Left lobe of liver (tissue), 2 donors: ENCODE data around the gene CENPS. TPM values are rescaled to one million over a fixed set of nuclear protein-coding genes. Genes with fewer than 3 reads are reported as not detected.
"Not testable (repeated sequence)": the region's sequence is repeated elsewhere in the genome, so short reads cannot be mapped to it uniquely, and the experiment has no call there.

Experiments
- ATAC-seq: fragments of 200-7000 bp; cut with Tn5 transposase; one replicate; pipeline ENCODE4 v1.9.1; 2020; ENCODE audit warnings: mild to moderate bottlenecking, moderate library complexity
- DNase-seq: peaks from one replicate; pipeline ENCODE4 v3.0.0-alpha.2; 2020; ENCODE audit warnings: low spot score
- total RNA-seq: library from RNA; stranded (reverse); gene quantifications from one replicate; pipeline ENCODE4 v1.2.1, GENCODE V29; 2021
- donor health status: DM: no; HTN: no; CAD: no; lungs with moderate emphysema.
- donor health status: DM: no; HTN: yes; CAD: no.

The CENPS gene
- total RNA-seq, 1 donor from 2014 or later = 9.7 TPM

- ATAC-seq = peak; percentile 10
- DNase-seq = no peak
These were observed 20.1 kb downstream of the CENPS start for GRCh38 chr1:10450156-10450814.

DNA sequence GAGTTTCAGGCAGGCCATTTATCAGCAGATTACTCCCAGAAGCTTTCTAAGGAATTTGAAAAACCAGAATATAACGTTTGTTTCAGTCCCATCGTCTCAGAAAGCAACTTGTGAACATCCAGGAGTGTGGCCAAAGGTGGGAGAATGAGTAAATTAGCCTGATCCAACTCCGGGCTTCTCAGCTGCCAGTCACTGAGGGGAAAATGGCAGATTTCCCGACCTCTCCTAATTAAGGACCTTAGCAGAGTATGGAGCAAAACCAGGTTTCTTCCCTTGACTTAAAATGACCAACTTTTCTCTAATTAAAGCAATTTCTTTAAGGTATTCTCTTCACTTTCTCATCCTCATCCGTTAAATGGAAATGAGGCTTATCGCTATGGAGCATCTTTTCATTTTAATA is 20.6 kb downstream of the CENPS start:
- ATAC-seq (no peak), DNase-seq (no peak)

GRCh38 chr1:10451287-10451686 is 21.1 kb downstream of the CENPS start:
- ATAC-seq = peak; percentile 43
- no peak for DNase-seq

GRCh38 chr1:10456048-10456447 is 25.8 kb downstream of the CENPS start:
- ATAC-seq = no peak

GRCh38 chr1:10456661-10457060 is 26.4 kb downstream of the CENPS start:
- DNase-seq = no peak
- no peak for ATAC-seq

More at GRCh38 chr1:10456048-10456447, 25.8 kb downstream of the CENPS start:
- no peak for DNase-seq

GRCh38 chr1:10457462-10457861 is 27.2 kb downstream of the CENPS start:
- ATAC-seq = peak; percentile 24
- DNase-seq = not testable (repeated sequence)

DNA sequence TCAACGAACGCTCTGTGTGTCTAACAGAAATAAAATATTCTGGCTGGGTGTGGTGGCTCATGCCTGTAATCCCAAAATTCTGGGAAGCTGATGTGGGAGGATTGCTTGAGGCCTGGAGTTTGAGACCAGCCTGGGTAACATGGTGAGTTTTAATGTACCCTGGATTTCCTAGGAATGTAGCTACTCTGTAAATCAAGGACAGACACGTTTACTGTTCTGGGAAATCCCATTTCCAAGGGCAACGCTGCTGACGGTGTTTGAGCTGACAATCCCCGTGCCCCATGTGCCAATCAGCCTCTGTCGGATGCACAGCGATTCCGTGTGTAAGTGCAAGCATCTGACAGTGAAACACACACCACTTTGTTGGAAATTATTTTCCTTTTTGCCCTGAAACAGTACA is 27.6 kb downstream of the CENPS start:
- DNase-seq (no peak), ATAC-seq (no peak)

- ATAC-seq (peak; percentile 78), DNase-seq (no peak)
These were observed 29.0 kb downstream of the CENPS start for GRCh38 chr1:10459184-10459583.

DNA sequence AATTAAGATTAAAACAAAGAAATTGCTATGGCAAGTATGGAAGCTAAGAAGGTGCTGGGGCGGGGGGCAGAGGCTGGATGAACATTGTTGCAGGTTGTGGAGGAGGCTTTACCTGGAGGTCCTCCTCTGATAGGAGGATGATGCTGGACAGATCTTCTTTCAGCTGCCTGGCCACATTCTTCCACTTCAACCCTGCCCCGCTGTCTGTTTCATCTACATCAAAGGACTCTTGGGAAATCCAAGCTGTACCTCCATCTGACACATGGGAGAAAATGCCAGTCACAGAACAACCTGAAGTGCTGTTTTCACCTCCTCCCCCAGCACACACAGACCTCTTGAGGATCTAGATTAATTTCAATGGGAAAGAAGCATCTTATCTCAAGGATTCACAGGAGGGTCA is 36.8 kb downstream of the CENPS start:
- ATAC-seq (no peak), DNase-seq (no peak)

GRCh38 chr1:10470043-10470442 is 39.8 kb downstream of the CENPS start:
- DNase-seq = no peak
- no peak for ATAC-seq

DNA sequence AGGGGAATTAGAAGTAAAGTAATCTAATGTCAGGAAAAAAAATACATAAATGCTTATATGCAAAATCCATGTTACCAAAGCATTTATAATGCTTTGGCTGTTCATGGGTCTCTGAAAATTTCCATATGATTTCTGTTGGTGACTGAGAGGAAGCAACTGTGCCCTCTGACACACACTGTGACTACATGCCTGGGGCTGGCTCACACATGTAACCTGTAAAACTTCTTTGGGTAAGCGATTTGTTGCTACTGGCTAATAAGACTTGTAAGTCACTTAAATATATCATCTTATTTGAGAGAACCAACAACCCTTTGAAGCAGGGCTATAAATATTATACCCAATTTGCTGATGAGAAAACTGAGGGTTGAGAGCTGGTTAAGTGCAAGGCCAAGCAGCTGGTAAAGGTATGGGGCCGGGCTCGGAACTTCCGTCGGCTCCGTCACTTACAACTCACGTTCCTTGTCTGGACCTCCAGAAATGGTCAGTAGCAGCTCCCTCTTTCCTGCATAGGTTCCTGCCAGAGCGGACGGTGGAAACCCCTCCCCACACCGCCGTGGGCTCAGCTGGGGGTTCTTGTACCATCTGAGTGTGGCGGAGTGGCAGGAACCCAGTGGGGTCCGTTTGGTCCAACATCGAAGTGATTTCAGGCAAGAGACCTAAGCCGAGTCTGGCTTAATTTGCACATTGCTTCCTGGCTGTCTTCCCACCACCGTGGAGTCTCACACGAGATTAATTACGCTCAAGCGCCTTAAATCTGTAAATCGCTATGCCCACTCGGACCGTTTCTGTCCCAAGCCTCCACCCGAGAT is 41.4 kb downstream of the CENPS start:
- DNase-seq (no peak), ATAC-seq (peak; percentile 0)

DNA sequence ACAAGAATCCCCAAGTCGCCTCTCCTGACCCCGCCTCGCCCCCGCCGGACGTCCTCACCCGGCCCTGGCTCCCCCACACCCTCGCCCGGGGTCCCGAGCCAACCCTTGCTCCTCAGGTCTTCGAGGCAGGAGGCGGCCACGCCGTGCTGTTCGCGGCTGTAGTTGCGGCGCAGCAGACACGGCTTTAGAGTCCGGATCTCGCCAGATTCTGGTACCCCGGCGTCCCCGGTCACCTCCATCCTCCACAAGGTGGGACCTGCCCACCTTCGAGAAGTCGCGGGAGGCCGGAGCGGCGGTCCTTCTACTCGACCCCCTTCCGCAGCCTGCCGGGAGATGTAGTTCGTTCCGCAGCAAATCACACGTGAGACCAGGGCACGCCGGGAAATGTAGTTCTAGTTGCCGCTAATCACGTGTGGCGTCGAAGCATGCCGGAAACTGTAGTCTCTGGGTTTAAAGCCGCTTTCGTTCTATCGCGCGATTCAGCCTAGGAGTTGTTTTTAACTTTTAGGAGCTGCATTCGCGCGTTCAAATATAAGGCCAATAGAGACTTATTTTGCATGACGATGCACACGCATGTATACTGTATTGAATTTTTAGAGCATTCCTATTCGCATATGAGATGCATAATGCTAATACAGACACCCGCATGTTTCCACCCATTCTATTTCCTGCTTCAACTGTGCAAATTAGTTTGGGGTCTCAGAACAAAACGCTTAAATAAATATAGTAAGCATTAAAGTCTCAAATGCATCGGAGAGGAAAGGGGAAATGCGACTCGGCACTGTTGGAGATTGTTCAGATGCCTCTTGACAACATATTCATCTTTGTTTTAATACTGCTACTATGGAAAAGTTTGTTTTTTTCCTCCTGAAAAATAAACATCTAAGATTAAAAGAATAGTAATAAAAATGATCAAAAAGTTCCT is 42.2 kb downstream of the CENPS start, which contains the start of gene DFFA:
Gene DFFA, minus strand, starts transcription at position 310 of the 925 bp plus-strand sequence. Its CDS starts 71 bp downstream, at position 239.
- DNase-seq (peak; percentile 95), ATAC-seq (peak; percentile 77)

DNA sequence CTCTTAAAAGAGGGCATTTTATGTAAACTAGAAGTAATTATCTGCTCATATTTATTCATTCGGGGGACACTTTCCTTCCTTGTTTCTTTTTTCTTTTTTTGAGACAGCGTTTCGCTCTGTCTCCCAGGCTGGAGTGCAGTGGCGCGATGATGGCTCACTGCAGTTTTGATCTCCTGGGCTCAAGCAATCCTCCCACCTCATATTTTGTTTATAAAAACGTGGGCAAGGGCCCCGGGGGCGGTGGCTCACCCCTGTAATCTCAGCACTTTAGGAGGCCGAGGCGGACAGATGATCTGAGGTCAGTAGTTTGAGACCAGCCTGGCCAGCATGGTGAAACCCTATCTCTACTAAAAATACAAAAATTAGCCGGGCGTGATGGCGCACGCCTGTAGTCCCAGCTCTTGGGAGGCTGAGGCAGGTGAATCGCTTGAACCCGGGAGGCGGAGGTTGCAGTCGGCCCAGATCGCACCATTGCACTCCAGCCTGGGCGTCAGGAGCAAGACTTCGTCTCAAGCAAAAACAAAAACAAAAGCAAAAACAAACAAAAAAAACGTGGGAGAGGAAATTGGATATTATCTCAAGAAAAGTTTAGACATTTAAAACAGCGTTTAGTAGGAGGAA is 43.0 kb downstream of the CENPS start:
- no peak for DNase-seq
- ATAC-seq = no peak

DNA sequence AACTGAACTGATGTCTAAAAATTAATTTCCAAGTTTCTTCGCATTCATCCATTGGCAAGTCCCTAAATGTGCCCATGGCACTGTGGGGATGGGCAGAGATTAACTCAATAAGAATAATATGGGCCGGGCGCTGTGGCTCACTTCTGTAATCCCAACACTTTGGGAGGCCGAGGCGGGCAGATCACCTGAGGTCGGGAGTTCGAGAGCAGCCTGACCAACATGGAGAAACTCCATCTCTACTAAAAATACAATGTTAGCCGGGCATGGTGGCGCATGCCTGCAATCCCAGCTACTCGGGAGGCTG is 44.0 kb downstream of the CENPS start:
- DNase-seq, ATAC-seq: not testable (repeated sequence)

DNA sequence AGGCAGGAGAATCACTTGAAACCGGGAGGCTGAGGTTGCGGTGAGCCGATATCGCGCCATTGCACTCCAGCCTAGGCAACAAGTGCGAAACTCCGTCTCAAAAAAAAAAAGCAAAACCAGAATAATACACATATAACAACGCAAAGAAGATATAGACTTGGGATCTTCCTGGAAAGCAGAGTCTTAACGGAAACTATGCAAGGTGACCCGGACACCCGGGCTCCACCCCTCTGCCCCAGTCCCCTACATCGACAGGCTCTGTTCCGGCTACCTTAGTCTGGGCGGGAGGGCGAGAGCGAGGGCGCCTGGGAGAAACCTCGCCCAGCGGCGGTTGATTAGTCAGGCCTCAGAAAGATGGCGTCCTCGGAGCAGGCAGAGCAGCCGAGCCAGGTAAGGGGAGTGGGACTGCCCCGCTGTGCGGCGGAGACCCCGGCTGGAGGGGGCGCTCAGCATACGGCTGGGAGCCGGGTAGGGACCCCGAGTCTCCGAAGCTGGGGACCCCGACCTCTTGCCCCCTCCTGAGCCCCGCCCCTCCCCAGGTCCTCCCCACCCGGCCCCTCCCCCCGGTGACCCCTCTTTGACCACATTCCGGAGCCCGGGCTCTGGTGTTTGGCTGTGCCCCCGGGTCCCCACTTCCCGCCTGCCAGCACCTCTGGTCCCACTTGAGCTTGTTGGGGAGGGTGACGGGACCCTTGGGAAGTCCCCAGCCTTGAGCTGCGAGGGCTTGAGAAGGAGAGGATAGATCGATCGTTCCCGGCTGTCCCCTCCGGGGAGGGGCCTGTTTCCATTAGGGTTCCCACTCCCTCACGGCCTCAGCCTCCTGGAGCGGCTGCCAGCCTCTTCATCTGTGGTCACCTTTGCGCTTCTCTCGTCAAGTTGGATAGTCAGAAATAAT is 44.6 kb downstream of the CENPS start, which contains the start of gene PEX14:
Gene PEX14, plus strand, starts transcription at position 338 of the 895 bp plus-strand sequence. Its CDS starts 17 bp downstream, at position 355.
- peak; percentile 92 for DNase-seq
- ATAC-seq = peak; percentile 81

DNA sequence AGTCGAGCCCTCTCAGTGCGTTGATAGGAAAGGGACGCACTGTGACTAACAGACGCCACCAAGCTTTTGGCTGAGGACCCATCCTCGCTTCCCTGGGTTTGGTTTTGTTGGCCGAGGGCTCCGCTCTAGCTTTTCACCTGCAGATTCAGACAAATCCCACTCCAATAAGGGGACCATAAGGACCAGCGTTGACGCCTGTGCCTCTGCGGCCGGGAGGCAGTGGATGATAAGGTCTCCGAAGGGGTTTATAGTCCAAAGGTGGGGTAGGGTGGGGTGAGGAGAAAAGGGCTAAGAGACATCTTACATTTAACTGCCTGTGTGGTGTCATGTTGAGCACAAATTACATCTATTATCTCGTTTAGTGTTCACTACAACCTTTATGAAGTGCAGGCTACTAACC is 45.3 kb downstream of the CENPS start:
- DNase-seq = no peak
- no peak for ATAC-seq

DNA sequence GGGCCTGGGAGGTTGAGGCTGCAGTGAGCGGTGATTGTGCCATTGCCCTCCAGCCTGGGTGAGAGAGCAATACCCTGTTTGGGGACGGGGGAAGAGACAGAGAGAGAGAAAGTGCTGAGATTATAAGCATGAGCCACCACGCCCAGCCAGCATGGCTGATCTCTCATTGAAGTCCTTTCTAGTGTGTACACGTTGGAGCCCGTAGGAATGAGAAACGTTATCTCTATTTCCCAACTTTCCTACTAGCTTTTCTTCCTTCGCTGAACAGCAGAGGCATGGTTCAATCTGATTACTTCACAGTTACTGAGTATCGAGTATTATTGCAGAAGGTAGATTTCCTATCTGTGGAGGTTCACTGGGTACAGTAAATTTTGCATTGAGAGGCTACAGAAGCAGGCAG is 49.1 kb downstream of the CENPS start:
- no peak for ATAC-seq
- DNase-seq = no peak

DNA sequence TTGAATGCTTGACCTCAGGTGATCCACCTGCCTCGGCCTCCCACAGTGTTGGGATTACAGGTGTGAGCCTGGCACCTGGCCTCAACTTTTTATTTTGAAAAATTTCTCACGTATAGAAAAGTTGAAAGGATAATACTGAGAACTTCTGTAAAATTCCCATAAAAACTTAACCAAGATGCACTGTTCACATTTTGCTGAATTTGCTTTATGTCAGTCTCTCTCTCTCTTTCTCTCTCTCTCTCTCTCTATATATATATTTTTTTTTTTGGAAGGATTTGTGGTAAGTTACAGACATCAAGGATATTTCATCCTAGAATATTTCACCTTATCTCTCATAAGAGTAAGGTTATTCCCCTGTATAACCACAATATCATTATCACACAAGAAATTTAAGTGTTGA is 50.4 kb downstream of the CENPS start:
- ATAC-seq (no peak), DNase-seq (no peak)

DNA sequence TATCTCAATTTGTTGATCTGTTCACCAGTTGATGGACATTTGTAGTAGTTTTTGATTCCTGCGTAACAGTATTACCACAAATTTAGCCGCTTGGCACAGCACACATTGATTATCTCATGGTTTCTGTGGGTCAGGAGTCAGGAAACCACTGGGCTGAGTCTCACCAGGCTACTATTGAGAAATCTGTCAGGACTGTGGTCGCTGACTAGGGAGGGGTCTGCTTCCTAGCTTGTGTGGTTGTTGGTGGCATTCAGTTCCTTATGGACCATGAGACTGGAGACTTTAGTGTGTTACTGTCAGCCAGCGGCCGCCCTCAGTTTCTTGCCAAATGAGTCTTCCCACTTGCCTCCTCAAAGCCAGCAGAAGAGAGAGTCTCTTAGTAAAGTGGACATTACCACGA is 54.3 kb downstream of the CENPS start:
- ATAC-seq (peak; percentile 77), DNase-seq (no peak)
